GM19438 (cell line): ENCODE results near the gene GRHL1.

Experiments
- ATAC-seq: cut with Tn5 transposase; IDR thresholded peaks from one replicate; pipeline ENCODE4 v1.9.1; 2021; ENCODE audit warnings: low read depth; ENCODE audit not compliant: unreplicated experiment

GRHL1 gene

GRCh38 chr2:9971105-9971818 is 19.8 kb downstream of the GRHL1 start:
- ATAC-seq = no peak

- ATAC-seq = no peak
These were observed 20.4 kb downstream of the GRHL1 start for GRCh38 chr2:9971890-9972289.

- no peak for ATAC-seq
These were observed 21.4 kb downstream of the GRHL1 start for GRCh38 chr2:9972621-9973479.

- ATAC-seq = no peak
These were observed 22.2 kb downstream of the GRHL1 start for GRCh38 chr2:9973690-9974089.

- ATAC-seq = no peak
These were observed 22.9 kb downstream of the GRHL1 start for GRCh38 chr2:9974343-9974742.

- no peak for ATAC-seq
These were observed 23.8 kb downstream of the GRHL1 start for GRCh38 chr2:9975328-9975727.

- ATAC-seq = no peak
These were observed 24.4 kb downstream of the GRHL1 start for GRCh38 chr2:9975805-9976447.

GRCh38 chr2:9979977-9980376 is 28.5 kb downstream of the GRHL1 start:
- ATAC-seq = no peak

- no peak for ATAC-seq
These were observed 29.0 kb downstream of the GRHL1 start for GRCh38 chr2:9980520-9980919.

GRCh38 chr2:9981655-9982054 is 30.2 kb downstream of the GRHL1 start:
- ATAC-seq = no peak

- no peak for ATAC-seq
These were observed 30.8 kb downstream of the GRHL1 start for GRCh38 chr2:9982248-9982647.

- no peak for ATAC-seq
These were observed 31.4 kb downstream of the GRHL1 start for GRCh38 chr2:9982891-9983290.

GRCh38 chr2:9983401-9984216 is 32.1 kb downstream of the GRHL1 start:
- ATAC-seq = no peak

GRCh38 chr2:9984217-9984739 is 32.8 kb downstream of the GRHL1 start:
- no peak for ATAC-seq

GRCh38 chr2:9984871-9985480 is 33.5 kb downstream of the GRHL1 start:
- ATAC-seq = no peak

GRCh38 chr2:9985531-9986328 is 34.2 kb downstream of the GRHL1 start:
- no peak for ATAC-seq

- ATAC-seq = no peak
These were observed 36.8 kb downstream of the GRHL1 start for GRCh38 chr2:9988320-9988719.

- no peak for ATAC-seq
These were observed 39.2 kb downstream of the GRHL1 start for GRCh38 chr2:9990736-9991135.

- no peak for ATAC-seq
These were observed 39.7 kb downstream of the GRHL1 start for GRCh38 chr2:9991221-9991620.
